Astrocyte (in vitro differentiated cells and primary cell): ENCODE data around the gene CCDC85B.

Experiments
- CTCF ChIP-seq: IDR thresholded peaks from 2 replicates; pipeline ENCODE4 v1.5.1; 2011; ENCODE audit warnings: low read depth, mild to moderate bottlenecking, inconsistent platforms, low read length, moderate library complexity; ENCODE audit not compliant: insufficient read depth
- EZH2 ChIP-seq: IDR thresholded peaks from 2 replicates; pipeline ENCODE4 v1.6.1; 2012; ENCODE audit warnings: mild to moderate bottlenecking, low read length, inconsistent platforms; ENCODE audit not compliant: insufficient read depth

GRCh38 chr11:65883786-65884715, 6.4 kb upstream of the CCDC85B start:
- TF ChIP-seq CTCF (no peak), EZH2 (no peak)
